Measurements from ENCODE around the gene RPL6. TPM values are rescaled to one million over a fixed set of nuclear protein-coding genes. Genes with fewer than 3 reads are reported as not detected.
A peak's percentile ranks its signal among the peaks of the same experiment; 100 is the strongest.

Gene RPL6
- total RNA-seq, 2 donors from 2014 or later, result 684 to 695 TPM

- intact Hi-C loops (cut with DNase I), result loop anchor here (5.0 to 10.0 kb wide), 4 partner anchors 92 to 192 kb away; no protein-coding TSS in a partner anchor
- no peak for ATAC-seq
- peak; percentile 35 for DNase-seq
Observed at GRCh38 chr12:112386726-112387125, 22.7 kb downstream of the RPL6 start.

DNA sequence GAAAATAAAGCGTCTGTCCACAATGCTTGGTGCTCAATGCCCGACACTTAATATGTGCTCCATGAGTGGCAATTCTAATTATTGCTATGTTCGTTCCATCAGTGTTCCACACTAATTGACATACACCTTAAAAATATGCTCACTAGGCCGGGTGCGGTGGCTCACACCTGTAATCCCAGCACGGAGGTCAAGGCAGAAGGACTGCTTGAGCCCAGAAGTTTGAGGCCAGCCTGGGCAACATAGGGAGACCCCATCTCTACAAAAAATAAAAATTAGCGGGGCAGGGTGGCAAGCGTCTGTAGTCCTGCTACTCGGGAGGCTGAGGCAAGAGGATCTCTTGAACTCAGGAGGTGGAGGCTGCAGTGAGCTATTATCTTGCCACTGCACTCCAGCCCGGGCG is 26.5 kb downstream of the RPL6 start:
- ATAC-seq (no peak), DNase-seq (no peak)
- intact Hi-C loops (cut with DNase I), result loop anchor here in 1 of 2 donors (10.0 kb wide), 2 partner anchors 88 to 188 kb away; no protein-coding TSS in a partner anchor

DNA sequence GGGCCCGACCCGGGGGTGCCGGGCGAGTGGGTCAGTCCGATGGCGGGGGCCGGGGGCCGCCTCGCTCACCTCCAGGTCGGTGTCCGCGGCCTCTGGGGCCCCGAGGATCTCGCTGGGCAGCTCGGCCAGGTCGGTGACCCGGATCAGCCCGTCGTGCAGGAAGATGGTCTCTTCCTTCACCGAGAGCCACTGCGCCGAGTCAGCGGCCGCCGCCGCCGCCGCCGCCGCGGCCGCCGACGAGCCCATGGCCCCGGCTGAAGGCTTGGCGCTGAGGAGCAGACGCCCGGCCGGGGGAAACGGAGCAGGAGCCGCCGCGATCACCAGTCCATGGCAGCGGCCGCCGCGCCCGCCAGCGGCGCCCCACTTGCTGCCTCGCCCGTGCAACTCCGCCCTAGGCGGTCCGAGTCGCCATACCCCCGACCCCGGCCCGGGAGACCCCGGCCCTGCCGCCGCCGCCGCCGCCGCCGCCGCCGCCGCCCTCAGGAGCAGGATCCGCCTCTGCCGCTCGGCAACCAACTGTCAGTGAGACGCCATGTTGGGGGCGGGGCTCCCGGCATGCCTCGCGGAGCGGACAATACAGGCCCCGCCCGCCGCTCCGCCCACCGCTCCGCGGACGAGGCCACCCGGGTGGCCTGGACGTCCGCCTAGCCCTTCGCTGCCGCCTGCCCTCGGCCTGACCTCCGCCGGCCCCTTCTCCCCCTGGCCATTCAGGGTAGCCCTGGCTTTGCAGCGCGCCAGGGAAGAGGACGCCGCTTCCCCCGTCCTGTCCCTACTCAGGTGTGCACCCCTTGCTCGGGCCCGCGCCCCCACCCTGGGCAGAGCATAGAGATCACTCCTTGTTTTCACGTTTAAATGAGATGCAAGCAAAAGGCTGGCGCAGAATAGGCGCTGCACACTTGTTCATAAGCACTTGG is 27.3 kb downstream of the RPL6 start, which contains the start of gene HECTD4:
HECTD4 (minus strand) TSS at position 549 of the 914 bp plus-strand sequence; CDS start at position 246, 303 bp downstream.
- peak; percentile 99 for ATAC-seq
- intact Hi-C loops (cut with DNase I), result loop anchor here in 1 of 2 donors (10.0 kb wide), 2 partner anchors 87 to 187 kb away; no protein-coding TSS in a partner anchor

GRCh38 chr12:112381406-112381882 is 28.0 kb downstream of the RPL6 start:
- peak; percentile 29 for DNase-seq
- peak; percentile 28 to 49 for ATAC-seq
- intact Hi-C loops (cut with DNase I), result loop anchor here in 1 of 2 donors (10.0 kb wide), 2 partner anchors 87 to 187 kb away; no protein-coding TSS in a partner anchor

More for the DNA sequence above, 27.3 kb downstream of the RPL6 start, which contains the start of gene HECTD4:
- peak; percentile 99 for DNase-seq

- intact Hi-C loops (cut with DNase I), result loop anchor here in 1 of 2 donors (10.0 kb wide), 2 partner anchors 86 to 186 kb away; no protein-coding TSS in a partner anchor
- ATAC-seq (no peak), DNase-seq (no peak)
Observed at GRCh38 chr12:112380663-112381405, 28.6 kb downstream of the RPL6 start.

- no peak for ATAC-seq
- intact Hi-C loops (cut with DNase I), result loop anchor here in 1 of 2 donors (10.0 kb wide), 1 partner anchor 60 kb away; no protein-coding TSS in a partner anchor
- DNase-seq, result no peak
Observed at GRCh38 chr12:112375105-112375504, 34.3 kb downstream of the RPL6 start.

GRCh38 chr12:112374166-112374740 is 35.2 kb downstream of the RPL6 start:
- no peak for ATAC-seq
- intact Hi-C loops (cut with DNase I), result loop anchor here in 1 of 2 donors (10.0 kb wide), 1 partner anchor 59 kb away; no protein-coding TSS in a partner anchor
- no peak for DNase-seq

DNA sequence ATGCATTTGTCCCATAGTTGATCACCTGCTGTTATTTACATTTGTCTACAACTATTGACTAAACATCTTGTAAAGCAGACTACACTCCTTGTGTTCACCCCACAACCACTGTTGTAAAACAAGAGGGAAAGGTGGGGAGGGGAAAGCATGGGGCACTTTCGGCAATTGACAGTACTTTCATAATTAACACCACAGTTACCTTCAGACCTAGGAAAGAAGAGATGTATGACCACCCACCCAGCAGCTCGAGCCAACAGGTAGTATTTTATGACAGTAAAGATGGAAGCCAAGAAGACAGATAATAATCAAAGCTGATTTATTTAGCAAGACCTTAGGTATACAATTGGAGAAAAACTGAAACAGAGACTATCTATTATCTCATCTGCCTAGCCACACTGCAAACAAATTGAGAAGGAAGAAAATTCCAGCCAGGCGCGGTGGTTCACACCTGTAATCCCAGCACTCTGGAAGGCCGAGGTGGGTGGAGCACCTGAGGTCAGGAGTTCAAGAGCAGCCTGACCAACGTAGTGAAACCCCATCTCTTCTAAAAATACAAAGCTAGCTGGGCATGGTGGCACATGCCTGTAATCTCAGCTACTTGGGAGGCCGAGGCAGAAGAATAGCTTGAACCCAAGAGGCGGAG is 38.4 kb downstream of the RPL6 start:
- intact Hi-C loops (cut with DNase I), result loop anchor here in 1 of 2 donors (10.0 kb wide), 1 partner anchor 56 kb away; no protein-coding TSS in a partner anchor
- ATAC-seq (no peak), DNase-seq (no peak)

DNA sequence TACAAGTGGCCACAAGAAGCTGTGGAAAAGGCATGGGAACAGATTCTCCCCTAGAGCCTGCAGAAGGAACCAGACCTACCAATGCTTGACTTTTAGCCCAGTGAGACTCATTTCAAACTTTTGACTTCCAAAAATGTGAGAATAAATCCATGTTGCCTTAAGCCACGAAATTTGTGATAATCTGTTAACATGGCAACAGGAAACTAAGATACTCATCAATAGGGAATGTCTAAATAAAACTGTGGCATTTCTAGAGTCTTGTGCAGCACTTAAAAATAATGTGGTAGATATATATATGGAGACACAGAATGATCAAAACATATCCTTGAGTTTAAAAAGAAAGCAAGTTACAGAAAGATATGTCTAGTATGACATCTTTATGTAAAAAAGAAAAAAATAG is 39.2 kb downstream of the RPL6 start:
- no peak for DNase-seq
- intact Hi-C loops (cut with DNase I), result loop anchor here in 1 of 2 donors (10.0 kb wide), 1 partner anchor 55 kb away; no protein-coding TSS in a partner anchor
- no peak for ATAC-seq

DNA sequence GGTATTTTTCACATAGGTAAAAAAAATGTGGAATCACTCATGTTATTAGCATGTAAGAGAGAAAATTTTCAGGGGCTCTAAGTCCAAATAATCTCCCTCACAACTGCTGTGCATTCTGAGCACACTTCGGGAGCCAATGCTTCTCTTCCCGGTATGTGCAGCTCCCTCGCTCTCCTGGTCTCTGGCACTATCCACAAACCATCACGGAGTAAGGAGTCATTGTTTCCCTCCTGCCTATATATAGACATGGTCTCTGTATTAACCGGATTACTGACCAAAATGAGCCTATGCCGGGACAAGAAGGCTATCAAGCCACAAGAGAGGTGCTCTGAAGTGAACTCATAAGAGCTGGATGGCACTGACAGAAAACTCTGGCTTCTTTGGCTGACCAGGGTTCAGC is 40.5 kb downstream of the RPL6 start:
- ATAC-seq, result peak in 1 of 2 donors; percentile 60
- intact Hi-C loops (cut with DNase I), result no loop called here
- DNase-seq, result no peak

GRCh38 chr12:112367965-112368364 is 41.4 kb downstream of the RPL6 start:
- intact Hi-C loops (cut with DNase I), result no loop called here

GRCh38 chr12:112362310-112362709 is 47.1 kb downstream of the RPL6 start:
- ATAC-seq, result no peak
- intact Hi-C loops (cut with DNase I), result no loop called here
- DNase-seq, result no peak

More at GRCh38 chr12:112367965-112368364, 41.4 kb downstream of the RPL6 start:
- ATAC-seq, result no peak
- DNase-seq, result no peak

DNA sequence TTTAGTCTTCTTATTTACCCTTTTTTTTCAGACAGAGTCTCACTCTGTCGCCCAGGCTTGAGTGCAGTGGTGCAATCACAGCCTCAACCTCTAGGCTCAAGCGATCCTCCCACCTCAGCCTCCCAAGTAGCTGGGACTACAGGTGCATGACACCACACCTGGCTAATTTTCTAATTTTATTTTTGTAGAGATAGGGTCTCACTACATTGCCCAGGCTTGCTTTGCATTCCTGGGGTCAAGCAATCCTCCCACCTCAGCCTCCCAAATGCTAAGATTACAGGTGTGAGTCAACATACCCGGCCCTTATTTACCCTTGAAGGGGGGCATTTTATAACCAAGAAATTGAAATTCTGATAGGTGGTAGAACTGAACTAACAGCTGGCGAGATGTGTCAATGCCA is 48.1 kb downstream of the RPL6 start:
- intact Hi-C loops (cut with DNase I), result no loop called here
- DNase-seq (no peak), ATAC-seq (no peak)

GRCh38 chr12:112359290-112359689 is 50.1 kb downstream of the RPL6 start:
- DNase-seq, result no peak
- intact Hi-C loops (cut with DNase I), result no loop called here
- no peak for ATAC-seq

DNA sequence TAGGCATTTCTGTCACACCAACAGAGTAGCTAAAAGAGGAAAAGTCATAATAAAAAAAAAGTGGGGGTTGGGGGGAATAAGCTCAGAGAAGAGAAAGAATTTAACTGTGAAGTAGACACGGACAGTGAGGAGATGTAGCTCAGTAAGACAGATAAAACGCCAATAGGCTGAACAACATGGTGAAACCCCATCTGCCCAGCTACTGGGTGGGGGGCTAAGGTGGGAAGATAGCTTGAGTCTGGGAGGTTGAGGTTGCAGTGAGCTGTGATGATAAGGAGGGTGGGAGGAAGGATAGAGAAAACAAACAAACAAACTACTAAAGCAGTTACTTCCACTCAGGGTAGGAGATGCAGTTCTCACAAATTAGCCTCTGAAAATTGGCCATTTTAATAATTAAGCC is 52.2 kb downstream of the RPL6 start:
- intact Hi-C loops (cut with DNase I), result no loop called here
- DNase-seq (no peak), ATAC-seq (no peak)

Measured in left cardiac atrium (tissue), 4 donors.